Renal pelvis (tissue), 12 donors: ENCODE data around the gene CNDP2. TPM values are rescaled to one million over a fixed set of nuclear protein-coding genes. Genes with fewer than 3 reads are reported as not detected.

Experiments
- DNase-seq: peaks from one replicate; pipeline ENCODE4 v3.0.0-alpha.2; 2013
- long read RNA-seq, 16 experiments: transcript quantifications; one replicate each; lab custom pipeline, GENCODE V29; 2026
- polyA plus RNA-seq, 3 donors: library from polyadenylated mRNA; unstranded; fragments of 120-200 nt; gene quantifications; one replicate each; pipeline ENCODE4 v1.2.1, GENCODE V29; 2013; ENCODE audit not compliant: insufficient read length in 3 of 3

The CNDP2 gene
- polyA plus RNA-seq = 100 to 1,000 TPM; 268 to 356 (median 338) TPM
- long read RNA-seq, donor 1, full-length matches to known transcripts = 35 of 63 reads
- long read RNA-seq, donor 1, partial matches to known transcripts = 28 of 63 reads
- long read RNA-seq, donor 1, other reads (novel, unspliced or antisense) = 0 of 63 reads
- long read RNA-seq, donor 2, full-length matches to known transcripts = 45 of 68 reads
- long read RNA-seq, donor 2, partial matches to known transcripts = 23 of 68 reads
- long read RNA-seq, donor 2, other reads (novel, unspliced or antisense) = 0 of 68 reads
- long read RNA-seq, donor 3, full-length matches to known transcripts = 25 of 39 reads
- long read RNA-seq, donor 3, partial matches to known transcripts = 14 of 39 reads
- long read RNA-seq, donor 3, other reads (novel, unspliced or antisense) = 0 of 39 reads
- long read RNA-seq, donor 4, full-length matches to known transcripts = 35 of 65 reads
- long read RNA-seq, donor 4, partial matches to known transcripts = 30 of 65 reads
- long read RNA-seq, donor 4, other reads (novel, unspliced or antisense) = 0 of 65 reads
- long read RNA-seq, donor 5, full-length matches to known transcripts = 12 of 18 reads
- long read RNA-seq, donor 5, partial matches to known transcripts = 6 of 18 reads
- long read RNA-seq, donor 5, other reads (novel, unspliced or antisense) = 0 of 18 reads
- long read RNA-seq, donor 6, full-length matches to known transcripts = 36 of 89 reads
- long read RNA-seq, donor 6, partial matches to known transcripts = 48 of 89 reads
- long read RNA-seq, donor 6, other reads (novel, unspliced or antisense) = 5 of 89 reads
- long read RNA-seq, donor 7, full-length matches to known transcripts = 44 of 105 reads
- long read RNA-seq, donor 7, partial matches to known transcripts = 49 of 105 reads
- long read RNA-seq, donor 7, other reads (novel, unspliced or antisense) = 12 of 105 reads
- long read RNA-seq, donor 8, full-length matches to known transcripts = 7 of 7 reads
- long read RNA-seq, donor 8, partial matches to known transcripts = 0 of 7 reads
- long read RNA-seq, donor 8, other reads (novel, unspliced or antisense) = 0 of 7 reads
- long read RNA-seq, donor 9, full-length matches to known transcripts = 36 of 72 reads
- long read RNA-seq, donor 9, partial matches to known transcripts = 36 of 72 reads
- long read RNA-seq, donor 9, other reads (novel, unspliced or antisense) = 0 of 72 reads
- long read RNA-seq, donor 10, full-length matches to known transcripts = 28 of 79 reads
- long read RNA-seq, donor 10, partial matches to known transcripts = 46 of 79 reads
- long read RNA-seq, donor 10, other reads (novel, unspliced or antisense) = 5 of 79 reads
- long read RNA-seq, donor 11, full-length matches to known transcripts = 29 of 103 reads
- long read RNA-seq, donor 11, partial matches to known transcripts = 74 of 103 reads
- long read RNA-seq, donor 11, other reads (novel, unspliced or antisense) = 0 of 103 reads
- long read RNA-seq, donor 12, full-length matches to known transcripts = 58 of 154 reads
- long read RNA-seq, donor 12, partial matches to known transcripts = 96 of 154 reads
- long read RNA-seq, donor 12, other reads (novel, unspliced or antisense) = 0 of 154 reads
- long read RNA-seq, donor 13, full-length matches to known transcripts = 22 of 35 reads
- long read RNA-seq, donor 13, partial matches to known transcripts = 13 of 35 reads
- long read RNA-seq, donor 13, other reads (novel, unspliced or antisense) = 0 of 35 reads
- long read RNA-seq, donor 14 = 0 reads
- long read RNA-seq, donor 15 = 0 reads
- long read RNA-seq, donor 16, full-length matches to known transcripts = 26 of 52 reads
- long read RNA-seq, donor 16, partial matches to known transcripts = 26 of 52 reads
- long read RNA-seq, donor 16, other reads (novel, unspliced or antisense) = 0 of 52 reads

- peak; percentile 99 for DNase-seq
Observed at GRCh38 chr18:74495581-74496507, at the start of gene CNDP2. CNDP2 (plus strand) TSS chr18:74496363; CDS start chr18:74499974, 3,611 bp downstream.

- DNase-seq = no peak
Observed at GRCh38 chr18:74446631-74447403, 49.3 kb upstream of the CNDP2 start.

- DNase-seq = no peak
Observed at GRCh38 chr18:74447404-74448152, 48.6 kb upstream of the CNDP2 start.

- DNase-seq = no peak
Observed at GRCh38 chr18:74450626-74451025, 45.5 kb upstream of the CNDP2 start.

GRCh38 chr18:74451148-74451547 lies 45.0 kb upstream of the CNDP2 start:
- DNase-seq = no peak

- DNase-seq = peak; percentile 42
Observed at GRCh38 chr18:74453016-74453566, 43.1 kb upstream of the CNDP2 start.

- no peak for DNase-seq
Observed at GRCh38 chr18:74453642-74454198, 42.4 kb upstream of the CNDP2 start.

GRCh38 chr18:74454279-74454751 lies 41.8 kb upstream of the CNDP2 start:
- DNase-seq = no peak

- no peak for DNase-seq
Observed at GRCh38 chr18:74455386-74455785, 40.8 kb upstream of the CNDP2 start.

- DNase-seq = no peak
Observed at GRCh38 chr18:74456017-74456348, 40.2 kb upstream of the CNDP2 start.

- DNase-seq = no peak
Observed at GRCh38 chr18:74456349-74457042, 39.7 kb upstream of the CNDP2 start.

GRCh38 chr18:74457043-74457724 lies 39.0 kb upstream of the CNDP2 start, which contains the start of gene DIPK1C:
DIPK1C (minus strand) TSS chr18:74457308; CDS start chr18:74457259, 49 bp downstream.
- DNase-seq = no peak

- DNase-seq = no peak
Observed at GRCh38 chr18:74457725-74458421, 38.3 kb upstream of the CNDP2 start.

GRCh38 chr18:74459889-74460288 lies 36.3 kb upstream of the CNDP2 start:
- no peak for DNase-seq

GRCh38 chr18:74460825-74461224 lies 35.3 kb upstream of the CNDP2 start:
- no peak for DNase-seq
